HG02571 (cell line): ENCODE results near the gene RPTOR.

ENCODE experiments used
- ATAC-seq: cut with Tn5 transposase; IDR thresholded peaks from one replicate; pipeline ENCODE4 v1.9.1; 2021; ENCODE audit warnings: mild to moderate bottlenecking, moderate library complexity; ENCODE audit not compliant: unreplicated experiment

Gene RPTOR

GRCh38 chr17:80639658-80640057, 95.0 kb downstream of the RPTOR start:
- ATAC-seq = no peak

- ATAC-seq = no peak
Observed at GRCh38 chr17:80640366-80641084, 95.9 kb downstream of the RPTOR start.

GRCh38 chr17:80643326-80644099, 98.9 kb downstream of the RPTOR start:
- no peak for ATAC-seq

- no peak for ATAC-seq
Observed at GRCh38 chr17:80644536-80644935, 99.9 kb downstream of the RPTOR start.

- ATAC-seq = no peak
Observed at GRCh38 chr17:80645706-80646325, 101.2 kb downstream of the RPTOR start.

GRCh38 chr17:80646328-80646727, 101.7 kb downstream of the RPTOR start:
- no peak for ATAC-seq

- no peak for ATAC-seq
Observed at GRCh38 chr17:80647746-80648145, 103.1 kb downstream of the RPTOR start.

GRCh38 chr17:80649200-80649644, 104.6 kb downstream of the RPTOR start:
- ATAC-seq = no peak

GRCh38 chr17:80649672-80650330, 105.2 kb downstream of the RPTOR start:
- no peak for ATAC-seq

- no peak for ATAC-seq
Observed at GRCh38 chr17:80650331-80650672, 105.7 kb downstream of the RPTOR start.

- no peak for ATAC-seq
Observed at GRCh38 chr17:80650751-80651518, 106.3 kb downstream of the RPTOR start.

- ATAC-seq = no peak
Observed at GRCh38 chr17:80652756-80653330, 108.2 kb downstream of the RPTOR start.

GRCh38 chr17:80653856-80654255, 109.2 kb downstream of the RPTOR start:
- no peak for ATAC-seq

- ATAC-seq = no peak
Observed at GRCh38 chr17:80655608-80656007, 111.0 kb downstream of the RPTOR start.

GRCh38 chr17:80656590-80656989, 112.0 kb downstream of the RPTOR start:
- ATAC-seq = no peak

- ATAC-seq = no peak
Observed at GRCh38 chr17:80657561-80657960, 112.9 kb downstream of the RPTOR start.

GRCh38 chr17:80658821-80659220, 114.2 kb downstream of the RPTOR start:
- no peak for ATAC-seq

GRCh38 chr17:80659651-80660050, 115.0 kb downstream of the RPTOR start:
- ATAC-seq = no peak

- no peak for ATAC-seq
Observed at GRCh38 chr17:80660527-80661198, 116.0 kb downstream of the RPTOR start.

- ATAC-seq = no peak
Observed at GRCh38 chr17:80662557-80662956, 117.9 kb downstream of the RPTOR start.
